Duodenal mucosa (tissue), 2 donors: ENCODE measurements around the gene EXD3.
"Not testable (repeated sequence)": the region's sequence is repeated elsewhere in the genome, so short reads cannot be mapped to it uniquely, and the experiment has no call there.

Source experiments
- H3K27ac ChIP-seq: one replicate; pipeline ENCODE4 v1.7.0; 2013; ENCODE audit warnings: low read depth, low read length
- H3K27me3 ChIP-seq, 2 donors: one replicate each; pipeline ENCODE4 v1.7.0; 2013; ENCODE audit warnings: low read length in 2 of 2, control low read depth in 1 of 2; ENCODE audit not compliant: insufficient read depth in 2 of 2, control insufficient read depth in 1 of 2
- H3K36me3 ChIP-seq, 2 donors: one replicate each; pipeline ENCODE4 v1.7.0; 2013; ENCODE audit warnings: low read length in 2 of 2, control low read depth in 1 of 2; ENCODE audit not compliant: insufficient read depth in 2 of 2, control insufficient read depth in 1 of 2
- H3K4me1 ChIP-seq, 2 donors: one replicate each; pipeline ENCODE4 v1.7.0; 2013; ENCODE audit warnings: low read length in 2 of 2, control low read depth in 1 of 2; ENCODE audit not compliant: insufficient read depth in 2 of 2, control insufficient read depth in 1 of 2
- H3K4me3 ChIP-seq, 2 donors: one replicate each; pipeline ENCODE4 v1.7.0; 2013; ENCODE audit warnings: low read length in 2 of 2, low read depth in 1 of 2
- H3K9ac ChIP-seq, 2 donors: one replicate each; pipeline ENCODE4 v1.7.0; 2013; ENCODE audit warnings: low read length in 2 of 2, low read depth in 1 of 2
- H3K9me3 ChIP-seq, 2 donors: one replicate each; pipeline ENCODE4 v1.7.0; 2013; ENCODE audit warnings: low read length in 2 of 2, control low read depth in 1 of 2; ENCODE audit not compliant: control insufficient read depth in 1 of 2

EXD3 gene

GRCh38 chr9:137268538-137269201 lies 154.3 kb downstream of the EXD3 start:
- Histone ChIP-seq H3K9ac (peak overlapping the region; percentile 12 to 13), H3K9me3 (no peaks in the 10 kb centered on the region), H3K27ac (peak overlapping the region; percentile 42), H3K4me1 (peaks cover 18 to 22% of the 10 kb centered on the region in 2 donors), H3K27me3 (no peaks in the 10 kb centered on the region), H3K4me3 (peak overlapping the region; percentile 33 to 59), H3K36me3 (peaks cover 12 to 57% of the 10 kb centered on the region in 2 donors)

GRCh38 chr9:137267933-137268355 lies 155.0 kb downstream of the EXD3 start:
- Histone ChIP-seq H3K27ac (no peak overlapping the region), H3K4me1 (peaks cover 18 to 21% of the 10 kb centered on the region in 2 donors), H3K36me3 (peaks cover 12 to 55% of the 10 kb centered on the region in 2 donors), H3K9ac (no peak overlapping the region), H3K4me3 (no peak overlapping the region), H3K9me3 (no peaks in the 10 kb centered on the region), H3K27me3 (no peaks in the 10 kb centered on the region)

GRCh38 chr9:137266585-137267453 lies 156.1 kb downstream of the EXD3 start:
- Histone ChIP-seq H3K27me3 (no peaks in the 10 kb centered on the region), H3K9ac (no peak overlapping the region), H3K4me3 (no peak overlapping the region), H3K4me1 (peaks cover 18 to 21% of the 10 kb centered on the region in 2 donors), H3K27ac (no peak overlapping the region), H3K9me3 (no peaks in the 10 kb centered on the region), H3K36me3 (peaks cover 12 to 46% of the 10 kb centered on the region in 2 donors)

GRCh38 chr9:137266162-137266527 lies 156.8 kb downstream of the EXD3 start:
- H3K27me3 ChIP-seq, result no peaks in the 10 kb centered on the region
- H3K36me3 ChIP-seq, result peaks cover 12 to 45% of the 10 kb centered on the region in 2 donors
- no peak overlapping the region for H3K27ac ChIP-seq
- H3K4me1 ChIP-seq, result peaks cover 18 to 21% of the 10 kb centered on the region in 2 donors
- H3K4me3 ChIP-seq, result no peak overlapping the region
- no peak overlapping the region for H3K9ac ChIP-seq
- no peaks in the 10 kb centered on the region for H3K9me3 ChIP-seq

- Histone ChIP-seq H3K36me3 (peaks cover 12 to 40% of the 10 kb centered on the region in 2 donors), H3K4me3 (no peak overlapping the region), H3K27me3 (no peaks in the 10 kb centered on the region), H3K9ac (no peak overlapping the region), H3K4me1 (peaks cover 18 to 21% of the 10 kb centered on the region in 2 donors), H3K9me3 (no peaks in the 10 kb centered on the region), H3K27ac (no peak overlapping the region)
These were observed 157.3 kb downstream of the EXD3 start for GRCh38 chr9:137265496-137266161.

GRCh38 chr9:137264067-137264466 lies 158.9 kb downstream of the EXD3 start:
- H3K27me3 ChIP-seq, result no peaks in the 10 kb centered on the region
- H3K9ac ChIP-seq, result no peak overlapping the region
- peaks cover 10 to 12% of the 10 kb centered on the region in 2 donors for H3K4me1 ChIP-seq
- no peak overlapping the region for H3K27ac ChIP-seq
- H3K9me3 ChIP-seq, result no peaks in the 10 kb centered on the region
- no peak overlapping the region for H3K4me3 ChIP-seq
- H3K36me3 ChIP-seq, result peaks cover 12 to 42% of the 10 kb centered on the region in 2 donors

GRCh38 chr9:137263506-137263905 lies 159.5 kb downstream of the EXD3 start:
- H3K4me3 ChIP-seq, result no peak overlapping the region
- peaks cover 4 to 6% of the 10 kb centered on the region in 2 donors for H3K4me1 ChIP-seq
- H3K9me3 ChIP-seq, result no peaks in the 10 kb centered on the region
- H3K27ac ChIP-seq, result no peak overlapping the region
- H3K36me3 ChIP-seq, result peaks cover 14 to 41% of the 10 kb centered on the region in 2 donors
- no peak overlapping the region for H3K9ac ChIP-seq
- no peaks in the 10 kb centered on the region for H3K27me3 ChIP-seq

- H3K27me3 ChIP-seq, result no peaks in the 10 kb centered on the region
- H3K27ac ChIP-seq, result no peak overlapping the region
- peaks cover 2 to 3% of the 10 kb centered on the region in 2 donors for H3K4me1 ChIP-seq
- peaks cover 14 to 46% of the 10 kb centered on the region in 2 donors for H3K36me3 ChIP-seq
- H3K9me3 ChIP-seq, result no peaks in the 10 kb centered on the region
- H3K9ac ChIP-seq, result no peak overlapping the region
- no peak overlapping the region for H3K4me3 ChIP-seq
These were observed 160.1 kb downstream of the EXD3 start for GRCh38 chr9:137262909-137263285.

- H3K4me3 ChIP-seq, H3K27ac ChIP-seq, H3K9me3 ChIP-seq, H3K27me3 ChIP-seq, H3K4me1 ChIP-seq, H3K9ac ChIP-seq: not testable (repeated sequence)
- H3K36me3 ChIP-seq, result peaks cover 14 to 46% of the 10 kb centered on the region in 2 donors
These were observed 160.6 kb downstream of the EXD3 start for GRCh38 chr9:137262173-137262908.
